HAP-1 (cell line): Measurements from ENCODE around the gene PCDHA9.

Experiments
- DNase-seq, 2 experiments: peaks; one replicate each; pipeline ENCODE4 v3.0.0-alpha.2; 2016 to 2020; ENCODE audit warnings: low spot score in 2 of 2
- H3K27me3 ChIP-seq: fragments of 250-450 bp; sonication (Bioruptor Pico); 2 replicates; pipeline ENCODE4 v1.5.1; 2020; ENCODE audit warnings: low read depth, mild to moderate bottlenecking, moderate library complexity
- H3K36me3 ChIP-seq: fragments of 250-450 bp; sonication (Bioruptor Pico); replicated peaks from 2 replicates; pipeline ENCODE4 v1.5.1; 2020; ENCODE audit warnings: mild to moderate bottlenecking
- H3K4me1 ChIP-seq: fragments of 250-450 bp; sonication (Bioruptor Pico); 2 replicates; pipeline ENCODE4 v1.5.1; 2020; ENCODE audit warnings: mild to moderate bottlenecking
- H3K4me3 ChIP-seq: fragments of 250-450 bp; sonication (Bioruptor Pico); 2 replicates; pipeline ENCODE4 v1.5.1; 2020; ENCODE audit warnings: mild to moderate bottlenecking, moderate library complexity
- H3K9me3 ChIP-seq: fragments of 250-450 bp; sonication (Bioruptor Pico); 2 replicates; pipeline ENCODE4 v1.5.1; 2020; ENCODE audit warnings: mild to moderate bottlenecking, moderate library complexity
- in situ Hi-C: fragments of 300-500 bp; cut with MboI; formaldehyde crosslinking; loops from 3 replicates; pipeline ENCODE4 v1.14.3; 2020; ENCODE audit warnings: low sequenced_read_pairs, inconsistent platforms, mixed read lengths

Gene PCDHA9

DNA sequence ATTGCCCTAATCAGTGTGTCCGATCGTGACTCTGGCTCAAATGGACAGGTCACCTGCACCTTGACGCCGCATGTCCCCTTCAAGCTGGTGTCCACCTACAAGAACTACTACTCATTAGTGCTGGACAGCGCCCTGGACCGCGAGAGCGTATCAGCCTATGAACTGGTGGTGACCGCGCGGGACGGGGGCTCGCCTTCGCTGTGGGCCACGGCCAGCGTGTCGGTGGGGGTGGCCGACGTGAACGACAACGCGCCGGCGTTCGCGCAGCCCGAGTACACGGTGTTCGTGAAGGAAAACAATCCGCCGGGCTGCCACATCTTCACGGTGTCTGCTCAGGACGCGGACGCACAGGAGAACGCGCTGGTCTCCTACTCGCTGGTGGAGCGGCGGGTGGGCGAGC, 35.2 kb downstream of the PCDHA9 start:
- no peak for DNase-seq
- H3K4me3 ChIP-seq, result no peak overlapping the region
- H3K36me3 ChIP-seq, result no peaks in the 10 kb centered on the region
- H3K4me1 ChIP-seq, result no peaks in the 10 kb centered on the region
- no peaks in the 10 kb centered on the region for H3K9me3 ChIP-seq
- in situ Hi-C loops, result loop anchor here (5.0 kb wide), 1 partner anchor 159 kb away; no protein-coding TSS in a partner anchor
- peaks cover 12% of the 10 kb centered on the region for H3K27me3 ChIP-seq

DNA sequence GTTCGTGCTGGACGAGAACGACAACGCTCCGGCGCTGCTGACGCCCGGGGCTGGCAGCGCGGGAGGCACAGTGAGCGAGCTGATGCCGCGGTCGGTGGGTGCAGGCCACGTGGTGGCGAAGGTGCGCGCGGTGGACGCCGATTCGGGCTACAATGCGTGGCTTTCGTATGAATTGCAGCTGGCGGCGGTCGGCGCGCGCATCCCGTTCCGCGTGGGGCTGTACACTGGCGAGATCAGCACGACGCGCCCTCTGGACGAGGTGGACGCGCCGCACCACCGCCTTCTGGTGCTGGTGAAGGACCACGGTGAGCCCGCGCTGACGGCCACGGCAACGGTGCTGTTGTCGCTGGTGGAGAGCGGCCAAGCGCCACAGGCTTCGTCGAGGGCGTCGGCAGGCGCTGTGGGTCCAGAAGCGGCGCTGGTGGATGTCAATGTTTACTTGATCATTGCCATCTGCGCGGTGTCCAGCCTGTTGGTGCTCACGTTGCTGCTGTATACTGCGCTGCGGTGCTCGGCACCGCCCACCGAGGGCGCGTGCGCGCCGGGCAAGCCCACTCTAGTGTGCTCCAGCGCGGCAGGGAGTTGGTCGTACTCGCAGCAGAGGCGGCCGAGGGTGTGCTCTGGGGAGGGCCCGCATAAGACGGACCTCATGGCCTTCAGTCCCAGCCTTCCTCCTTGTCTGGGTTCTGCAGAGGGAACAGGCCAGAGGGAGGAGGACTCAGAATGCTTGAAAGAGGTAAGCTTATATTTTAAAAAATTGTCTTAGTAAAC, 35.9 kb downstream of the PCDHA9 start:
- Histone ChIP-seq H3K4me3 (no peak overlapping the region), H3K27me3 (peaks cover 11% of the 10 kb centered on the region), H3K9me3 (no peaks in the 10 kb centered on the region), H3K36me3 (no peaks in the 10 kb centered on the region), H3K4me1 (no peaks in the 10 kb centered on the region)
- in situ Hi-C loops, result loop anchor here (5.0 kb wide), 1 partner anchor 158 kb away; no protein-coding TSS in a partner anchor
- no peak for DNase-seq
